Right ventricle myocardium superior (tissue), 1 donor: Measurements from ENCODE around the gene ADAMTS14. TPM values are rescaled to one million over a fixed set of nuclear protein-coding genes. Genes with fewer than 3 reads are reported as not detected.

Experiments
- ATAC-seq: fragments of 200-7000 bp; cut with Tn5 transposase; one replicate; pipeline ENCODE4 v1.9.1; 2020; ENCODE audit warnings: mild to moderate bottlenecking; ENCODE audit not compliant: poor library complexity
- DNase-seq: peaks from one replicate; pipeline ENCODE4 v3.0.0-alpha.2; 2020
- intact Hi-C: fragments of 100-400 bp; cut with DNase I; formaldehyde crosslinking; loops from one replicate; pipeline ENCODE4 v1.11.2; 2022
- total RNA-seq: library from RNA; stranded (reverse); fragmentation: NEBNext Ultra II Directional; extraction: Animal tissue kit (Norgen Biotek cat#: 25700); gene quantifications from one replicate; pipeline ENCODE4 v1.2.1, GENCODE V29; 2021
- donor health status: DM: no; HTN: yes; CAD: no; lungs with severe emphysema.

ADAMTS14 gene
- total RNA-seq, 1 donor from 2014 or later: 0.16 TPM

GRCh38 chr10:70683601-70683934, 11.3 kb downstream of the ADAMTS14 start:
- intact Hi-C loops: no loop called here
- DNase-seq (no peak), ATAC-seq (no peak)

- no peak for DNase-seq
- intact Hi-C loops: no loop called here
- ATAC-seq: no peak
These were observed 11.6 kb downstream of the ADAMTS14 start for GRCh38 chr10:70683940-70684339.

GRCh38 chr10:70684374-70684773, 12.1 kb downstream of the ADAMTS14 start:
- intact Hi-C loops: no loop called here
- no peak for ATAC-seq
- DNase-seq: no peak

- ATAC-seq (no peak), DNase-seq (peak; percentile 12)
- intact Hi-C loops: no loop called here
These were observed 12.6 kb downstream of the ADAMTS14 start for GRCh38 chr10:70684839-70685454.

GRCh38 chr10:70685455-70685911, 13.2 kb downstream of the ADAMTS14 start:
- intact Hi-C loops: no loop called here
- DNase-seq: no peak
- ATAC-seq: peak; percentile 12

GRCh38 chr10:70688828-70689227, 16.5 kb downstream of the ADAMTS14 start:
- no peak for ATAC-seq
- intact Hi-C loops: no loop called here
- DNase-seq: no peak

GRCh38 chr10:70689661-70690060, 17.4 kb downstream of the ADAMTS14 start:
- DNase-seq: no peak
- ATAC-seq: no peak
- intact Hi-C loops: loop anchor here (2.0 kb wide), 1 partner anchor 63 kb away; no protein-coding TSS in a partner anchor

GRCh38 chr10:70690589-70690988, 18.3 kb downstream of the ADAMTS14 start:
- ATAC-seq (no peak), DNase-seq (no peak)
- intact Hi-C loops: loop anchor here (2.0 kb wide), 1 partner anchor 62 kb away; no protein-coding TSS in a partner anchor

GRCh38 chr10:70691611-70692010, 19.3 kb downstream of the ADAMTS14 start:
- no peak for DNase-seq
- intact Hi-C loops: loop anchor here (2.0 kb wide), 1 partner anchor 61 kb away; no protein-coding TSS in a partner anchor

GRCh38 chr10:70692043-70692603, 19.8 kb downstream of the ADAMTS14 start:
- intact Hi-C loops: no loop called here
- ATAC-seq: no peak
- no peak for DNase-seq

More at GRCh38 chr10:70691611-70692010, 19.3 kb downstream of the ADAMTS14 start:
- no peak for ATAC-seq

- DNase-seq: peak; percentile 70
- ATAC-seq: peak; percentile 83
- intact Hi-C loops: no loop called here
These were observed 21.5 kb downstream of the ADAMTS14 start for GRCh38 chr10:70693619-70694335.

- intact Hi-C loops: no loop called here
- DNase-seq (no peak), ATAC-seq (peak; percentile 60)
These were observed 22.3 kb downstream of the ADAMTS14 start for GRCh38 chr10:70694418-70695141.

GRCh38 chr10:70695241-70696030, 23.1 kb downstream of the ADAMTS14 start:
- ATAC-seq (no peak), DNase-seq (peak; percentile 8)
- intact Hi-C loops: no loop called here

- ATAC-seq: no peak
- intact Hi-C loops: no loop called here
- DNase-seq: no peak
These were observed 25.9 kb downstream of the ADAMTS14 start for GRCh38 chr10:70698211-70698610.

GRCh38 chr10:70699063-70699658, 26.9 kb downstream of the ADAMTS14 start:
- no peak for ATAC-seq
- intact Hi-C loops: no loop called here
- DNase-seq: no peak

- intact Hi-C loops: no loop called here
These were observed 27.4 kb downstream of the ADAMTS14 start for GRCh38 chr10:70699659-70700174.

GRCh38 chr10:70702190-70702763, 30.0 kb downstream of the ADAMTS14 start:
- no peak for DNase-seq
- intact Hi-C loops: no loop called here
- ATAC-seq: no peak

More at GRCh38 chr10:70699659-70700174, 27.4 kb downstream of the ADAMTS14 start:
- DNase-seq (no peak), ATAC-seq (no peak)

- ATAC-seq (no peak), DNase-seq (no peak)
- intact Hi-C loops: no loop called here
These were observed 31.9 kb downstream of the ADAMTS14 start for GRCh38 chr10:70704211-70704610.
